ENCODE results near the gene CPZ. TPM values are rescaled to one million over a fixed set of nuclear protein-coding genes. Genes with fewer than 3 reads are reported as not detected.

The CPZ gene
- total and polyA plus RNA-seq, 2 of the 4 experiments (the other 2 are of a cell fraction), result 0.90 to 10.3 TPM

GRCh38 chr4:8613421-8614364 lies 21.1 kb downstream of the CPZ start:
- POLR2A ChIA-PET (ENCODE audit: unreplicated experiment), result no interaction called here
- Histone ChIP-seq H3K9ac (ENCODE audit: low read depth, low read length) (no peak overlapping the region), H3K9me1 (ENCODE audit: insufficient read depth, low read length) (no peaks in the 10 kb centered on the region), H3K56ac (ENCODE audit: extremely low read depth, insufficient read depth, low read length) (no peak overlapping the region), H2AFZ (replicated peaks; ENCODE audit: low read length, poor library complexity) (no peak overlapping the region), H4K91ac (ENCODE audit: insufficient read depth, low read depth, low read length) (no peak overlapping the region), H3K4ac (ENCODE audit: low read depth, low read length) (no peak overlapping the region), H3K4me1 (ENCODE audit: control insufficient read depth, insufficient read depth, low read length) (no peaks in the 10 kb centered on the region), H2BK15ac (ENCODE audit: low read depth, low read length) (no peak overlapping the region), H2BK20ac (ENCODE audit: low read depth, low read length) (no peak overlapping the region), H2AK5ac (ENCODE audit: low read depth, low read length) (no peak overlapping the region), H2AK9ac (replicated peaks; ENCODE audit: low read depth, low read length, poor library complexity) (no peak overlapping the region), H3K79me1 (ENCODE audit: low read depth in 1 of 2, low read length in 2 of 2) (no peaks in the 10 kb centered on the region), H3K27me3 (ENCODE audit: control insufficient read depth, insufficient read depth, low read length) (no peaks in the 10 kb centered on the region; the same call in 1 of the 2 replicates), H4K5ac (ENCODE audit: low read depth, low read length) (no peak overlapping the region), H3K4me3 (ENCODE audit: insufficient read depth, low read depth, low read length) (no peak overlapping the region), H2BK120ac (ENCODE audit: low read depth, low read length) (no peak overlapping the region), H3K4me2 (ENCODE audit: low read depth, low read length) (no peak overlapping the region), H2BK5ac (ENCODE audit: low read depth, low read length, poor library complexity, severe bottlenecking) (no peak overlapping the region), H3K23ac (ENCODE audit: low read depth, low read length) (no peak overlapping the region), H4K20me1 (ENCODE audit: insufficient read depth, low read length) (no peaks in the 10 kb centered on the region), H3K18ac (ENCODE audit: low read depth, low read length) (no peak overlapping the region), H3K14ac (replicated peaks; ENCODE audit: low read depth, low read length) (no peak overlapping the region), H3K9me3 (ENCODE audit: control insufficient read depth, insufficient read depth, low read length) (no peaks in the 10 kb centered on the region), H3K27ac (ENCODE audit: insufficient read depth, low read length) (no peak overlapping the region), H3K36me3 (ENCODE audit: control insufficient read depth, insufficient read depth, low read length) (peaks cover 47% of the 10 kb centered on the region; the same call in 1 of the 2 replicates), H4K8ac (ENCODE audit: low read depth in 2 of 2, low read length in 2 of 2) (no peak overlapping the region)
- WGBS, 2 experiments (ENCODE audit: extremely low coverage in 2 of 2, insufficient read length in 1 of 2), result 88% methylated on average over 14 of the region's 35 CpGs; no CpG with 5 or more reads in 1 of the 2 experiments
- DNase-seq (no peak), ATAC-seq (ENCODE audit: low read depth) (no peak)
- CTCF ChIA-PET, result no interaction called here
- intact Hi-C loops (cut with micrococcal nuclease) (no loop called here), in situ Hi-C loops (cut with MboI; ENCODE audit: low sequenced_read_pairs) (loop anchor here (25.0 kb wide), 1 partner anchor 401 kb away; no protein-coding TSS in a partner anchor), dilution Hi-C loops (cut with HindIII; ENCODE audit: low sequenced_read_pairs, unreplicated experiment) (no loop called here)
- no TSS peak for BruUV-seq (replicated peaks)
- TF ChIP-seq POLR2A (IDR thresholded peaks at IDR 0.05; ENCODE audit: low read depth, low read length), result no peak
- TF ChIP-seq CEBPB (IDR thresholded peaks at IDR 0.05; ENCODE audit: low read depth, low read length), result no peak
- no peak for TF ChIP-seq CTCF (conservative IDR thresholded peaks at IDR 0.05; ENCODE audit: low read depth, low read length)
- no peak for TF ChIP-seq NFE2L2 (IDR thresholded peaks at IDR 0.05; ENCODE audit: low read depth, low read length)
- TF ChIP-seq FOS (IDR thresholded peaks at IDR 0.05; ENCODE audit: low read depth, low read length), result no peak
- no peak for TF ChIP-seq MAFK (IDR thresholded peaks at IDR 0.05; ENCODE audit: low read depth, low read length)
- no peak for TF ChIP-seq RCOR1 (IDR thresholded peaks at IDR 0.05; ENCODE audit: insufficient replicate concordance, low read length)
- TF ChIP-seq MAZ (IDR thresholded peaks at IDR 0.05; ENCODE audit: borderline replicate concordance, low read depth, low read length), result no peak
- no peak for TF ChIP-seq CHD1 (IDR thresholded peaks at IDR 0.05; ENCODE audit: low read depth, low read length)
- TF ChIP-seq RAD21 (IDR thresholded peaks at IDR 0.05; ENCODE audit: low read length), result no peak
- TF ChIP-seq MXI1 (IDR thresholded peaks at IDR 0.05; ENCODE audit: borderline replicate concordance, low read depth, low read length), result no peak
- TF ChIP-seq, protein P1, sequence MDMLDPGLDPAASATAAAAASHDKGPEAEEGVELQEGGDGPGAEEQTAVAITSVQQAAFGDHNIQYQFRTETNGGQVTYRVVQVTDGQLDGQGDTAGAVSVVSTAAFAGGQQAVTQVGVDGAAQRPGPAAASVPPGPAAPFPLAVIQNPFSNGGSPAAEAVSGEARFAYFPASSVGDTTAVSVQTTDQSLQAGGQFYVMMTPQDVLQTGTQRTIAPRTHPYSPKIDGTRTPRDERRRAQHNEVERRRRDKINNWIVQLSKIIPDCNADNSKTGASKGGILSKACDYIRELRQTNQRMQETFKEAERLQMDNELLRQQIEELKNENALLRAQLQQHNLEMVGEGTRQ (IDR thresholded peaks at IDR 0.05; ENCODE audit: low read depth, low read length), result no peak
- TF ChIP-seq SMC3 (IDR thresholded peaks at IDR 0.05; ENCODE audit: low read depth, low read length), result no peak
- TF ChIP-seq RFX5 (IDR thresholded peaks at IDR 0.05; ENCODE audit: low read depth, low read length), result no peak
- TF ChIP-seq BHLHE40 (IDR thresholded peaks at IDR 0.05; ENCODE audit: low read depth, low read length), result no peak
